HEK293T (cell line): ENCODE results near the gene SHANK2.

Experiments
- ARNT ChIP-seq: fragments of 450-650 bp; IDR thresholded peaks from 2 replicates; pipeline ENCODE4 v1.6.1; 2017; ENCODE audit warnings: mild to moderate bottlenecking
- BHLHE40 ChIP-seq: fragments of 450-650 bp; IDR thresholded peaks from 2 replicates; pipeline ENCODE4 v1.6.1; 2016; ENCODE audit warnings: mild to moderate bottlenecking, moderate library complexity, borderline replicate concordance
- ELF4 ChIP-seq: fragments of 450-650 bp; IDR thresholded peaks from 2 replicates; pipeline ENCODE4 v1.6.1; 2017; ENCODE audit warnings: antibody characterized with exemption
- FOXM1 ChIP-seq: fragments of 450-650 bp; IDR thresholded peaks from 2 replicates; pipeline ENCODE4 v1.6.1; 2017; ENCODE audit warnings: mild to moderate bottlenecking, borderline replicate concordance
- HDGF ChIP-seq: fragments of 450-650 bp; IDR thresholded peaks from 2 replicates; pipeline ENCODE4 v1.6.1; 2017; ENCODE audit warnings: antibody characterized with exemption, borderline replicate concordance
- LEF1 ChIP-seq: fragments of 450-650 bp; IDR thresholded peaks from 2 replicates; pipeline ENCODE4 v1.6.1; 2017; ENCODE audit warnings: mild to moderate bottlenecking, borderline replicate concordance
- PKNOX1 ChIP-seq: fragments of 450-650 bp; IDR thresholded peaks from 2 replicates; pipeline ENCODE4 v1.6.1; 2016
- SP1 ChIP-seq: fragments of 450-650 bp; IDR thresholded peaks from 2 replicates; pipeline ENCODE4 v1.6.1; 2017
- SUZ12 ChIP-seq: fragments of 450-650 bp; IDR thresholded peaks from 2 replicates; pipeline ENCODE4 v1.6.1; 2016; ENCODE audit warnings: mild to moderate bottlenecking
- TARDBP ChIP-seq: fragments of 450-650 bp; IDR thresholded peaks from 2 replicates; pipeline ENCODE4 v1.6.1; 2016
- ZNF384 ChIP-seq: fragments of 450-650 bp; IDR thresholded peaks from 2 replicates; pipeline ENCODE4 v1.6.1; 2016

GRCh38 chr11:71265559-71266092 lies 13.2 kb upstream of the SHANK2 start:
- TF ChIP-seq SP1 (no peak), ELF4 (no peak), FOXM1 (no peak), SUZ12 (no peak), ZNF384 (no peak), HDGF (no peak), BHLHE40 (no peak), ARNT (no peak), TARDBP (no peak), PKNOX1 (no peak), LEF1 (no peak)
